Liver (tissue), 9 donors: ENCODE data around the gene ILK. TPM values are rescaled to one million over a fixed set of nuclear protein-coding genes. Genes with fewer than 3 reads are reported as not detected.

Experiments used
- DNase-seq: peaks from one replicate; pipeline ENCODE4 v3.0.0-alpha.2; 2017; ENCODE audit warnings: low spot score
- H3K27ac ChIP-seq, 2 donors: one replicate each; pipeline ENCODE4 v1.7.0; 2013; ENCODE audit warnings: inconsistent platforms in 2 of 2, low read length in 2 of 2, control low read depth in 1 of 2, low read depth in 1 of 2, mild to moderate bottlenecking in 1 of 2
- H3K27me3 ChIP-seq, 4 donors: one replicate each; pipeline versions ENCODE4 v1.6.1 to v1.7.0; 2013; ENCODE audit warnings: low read length in 3 of 4, inconsistent platforms in 1 of 4, mild to moderate bottlenecking in 1 of 4, moderate library complexity in 1 of 4; ENCODE audit not compliant: control insufficient read depth in 4 of 4, insufficient read depth in 4 of 4
- H3K36me3 ChIP-seq, 4 donors: one replicate each; pipeline versions ENCODE4 v1.6.1 to v1.7.0; 2013; ENCODE audit warnings: low read length in 3 of 4, mild to moderate bottlenecking in 3 of 4, low read depth in 1 of 4, moderate library complexity in 1 of 4; ENCODE audit not compliant: control insufficient read depth in 4 of 4, insufficient read depth in 3 of 4
- H3K4me1 ChIP-seq, 4 donors: one replicate each; pipeline versions ENCODE4 v1.6.1 to v1.7.0; 2013; ENCODE audit warnings: low read length in 3 of 4, mild to moderate bottlenecking in 3 of 4, moderate library complexity in 1 of 4; ENCODE audit not compliant: control insufficient read depth in 4 of 4, insufficient read depth in 4 of 4
- H3K4me3 ChIP-seq, 3 donors: one replicate each; pipeline versions ENCODE4 v1.6.1 to v1.7.0; 2013; ENCODE audit warnings: low read length in 3 of 3, control low read depth in 1 of 3, low read depth in 1 of 3, mild to moderate bottlenecking in 1 of 3
- H3K9ac ChIP-seq, 2 donors: one replicate each; pipeline ENCODE4 v1.7.0; 2013; ENCODE audit warnings: low read length in 2 of 2, mild to moderate bottlenecking in 2 of 2, moderate library complexity in 2 of 2, control low read depth in 1 of 2, low read depth in 1 of 2
- H3K9me3 ChIP-seq, 4 donors: one replicate each; pipeline versions ENCODE4 v1.6.1 to v1.7.0; 2013; ENCODE audit warnings: low read length in 3 of 4; ENCODE audit not compliant: control insufficient read depth in 4 of 4
- EGR1 ChIP-seq, 2 donors: IDR thresholded peaks; 2 replicates each; pipeline ENCODE4 v1.6.1; 2016 to 2018; ENCODE audit warnings: antibody characterized with exemption in 2 of 2, low read depth in 2 of 2
- FOXA1 ChIP-seq: IDR thresholded peaks from 2 replicates; pipeline ENCODE4 v1.6.1; 2016; ENCODE audit warnings: antibody characterized with exemption
- FOXA2 ChIP-seq: IDR thresholded peaks from 2 replicates; pipeline ENCODE4 v1.6.1; 2016; ENCODE audit warnings: antibody characterized with exemption
- GABPA ChIP-seq, 2 donors: IDR thresholded peaks in 1 of 2; conservative IDR thresholded peaks in 1 of 2; 2 replicates each; pipeline ENCODE4 v1.6.1; 2016; ENCODE audit warnings: antibody characterized with exemption in 2 of 2, mild to moderate bottlenecking in 1 of 2, moderate library complexity in 1 of 2
- HNF4A ChIP-seq, 2 donors: conservative IDR thresholded peaks; 2 replicates each; pipeline ENCODE4 v1.6.1; 2016; ENCODE audit warnings: antibody characterized with exemption in 2 of 2, mild to moderate bottlenecking in 2 of 2
- HNF4G ChIP-seq: IDR thresholded peaks from 2 replicates; pipeline ENCODE4 v1.6.1; 2016; ENCODE audit warnings: antibody characterized with exemption
- JUND ChIP-seq, 2 donors: IDR thresholded peaks; 2 replicates each; pipeline ENCODE4 v1.6.1; 2016; ENCODE audit warnings: antibody characterized with exemption in 2 of 2
- NR2F2 ChIP-seq: IDR thresholded peaks from 2 replicates; pipeline ENCODE4 v1.6.1; 2016; ENCODE audit warnings: antibody characterized with exemption
- RAD21 ChIP-seq, 2 donors: IDR thresholded peaks; 2 replicates each; pipeline ENCODE4 v1.6.1; 2016; ENCODE audit warnings: antibody characterized with exemption in 2 of 2, mild to moderate bottlenecking in 2 of 2
- RXRA ChIP-seq, 2 donors: IDR thresholded peaks; 2 replicates each; pipeline ENCODE4 v1.6.1; 2017 to 2018; ENCODE audit warnings: antibody characterized with exemption in 2 of 2, mild to moderate bottlenecking in 1 of 2
- SP1 ChIP-seq: IDR thresholded peaks from 2 replicates; pipeline ENCODE4 v1.6.1; 2018; ENCODE audit warnings: antibody characterized with exemption, mild to moderate bottlenecking
- TAF1 ChIP-seq: conservative IDR thresholded peaks from 2 replicates; pipeline ENCODE4 v1.6.1; 2016; ENCODE audit warnings: antibody characterized with exemption, mild to moderate bottlenecking
- YY1 ChIP-seq: IDR thresholded peaks from 2 replicates; pipeline ENCODE4 v1.6.1; 2016; ENCODE audit warnings: antibody characterized with exemption, mild to moderate bottlenecking
- WGBS: extraction: QIAGEN DNeasy Blood & Tissue Kit; methylation state at CpG from one replicate; pipeline ENCODE4 v1.1.7; 2013; 5-methylcytosine and 5-hydroxymethylcytosine counted together
- polyA plus RNA-seq, 2 donors: library from polyadenylated mRNA; stranded (reverse) in 1 of 2; unstranded in 1 of 2; fragments of 200-250 nt in 1 of 2; fragments of >200 nt in 1 of 2; fragmentation: Nextera tagmentation in 1 of 2; extraction: Ambion mirVana in 1 of 2; gene quantifications; one replicate each; pipeline versions ENCODE4 v1.2.1 to v1.2.3, GENCODE V29; 2013 to 2015
- total RNA-seq, 2 donors: library from RNA; depleted of rRNA; stranded (reverse); fragments of >200 nt; gene quantifications; one replicate each; pipeline ENCODE4 v1.2.3, GENCODE V29; 2014
- TF ChIP-seq, protein P1 (sequence below): IDR thresholded peaks from 2 replicates; pipeline ENCODE4 v1.6.1; 2016; ENCODE audit warnings: antibody characterized with exemption
- TF ChIP-seq, protein P2 (sequence below): IDR thresholded peaks from 2 replicates; pipeline ENCODE4 v1.6.1; 2016; ENCODE audit warnings: antibody characterized with exemption, mild to moderate bottlenecking
- TF ChIP-seq, protein P3 (sequence below): IDR thresholded peaks from 2 replicates; pipeline ENCODE4 v1.6.1; 2016; ENCODE audit warnings: antibody characterized with exemption
- TF ChIP-seq, protein P4 (sequence below): fragments of 150-350 bp; IDR thresholded peaks from 2 replicates; pipeline ENCODE4 v1.5.1; 2017; ENCODE audit warnings: improper control_type of control experiment, low read depth, low read length; ENCODE audit not compliant: missing input control
- TF ChIP-seq, protein P5 (sequence below): IDR thresholded peaks from 2 replicates; pipeline ENCODE4 v1.6.1; 2016; ENCODE audit warnings: antibody characterized with exemption
- donor health status: healthy.
- donor health status: healthy.
- donor health status: healthy.
- donor health status: healthy.
- donor health status: healthy.

Gene ILK
- total and polyA plus RNA-seq, 4 donors = 29.6 to 69.1 (median 48.2) TPM

DNA sequence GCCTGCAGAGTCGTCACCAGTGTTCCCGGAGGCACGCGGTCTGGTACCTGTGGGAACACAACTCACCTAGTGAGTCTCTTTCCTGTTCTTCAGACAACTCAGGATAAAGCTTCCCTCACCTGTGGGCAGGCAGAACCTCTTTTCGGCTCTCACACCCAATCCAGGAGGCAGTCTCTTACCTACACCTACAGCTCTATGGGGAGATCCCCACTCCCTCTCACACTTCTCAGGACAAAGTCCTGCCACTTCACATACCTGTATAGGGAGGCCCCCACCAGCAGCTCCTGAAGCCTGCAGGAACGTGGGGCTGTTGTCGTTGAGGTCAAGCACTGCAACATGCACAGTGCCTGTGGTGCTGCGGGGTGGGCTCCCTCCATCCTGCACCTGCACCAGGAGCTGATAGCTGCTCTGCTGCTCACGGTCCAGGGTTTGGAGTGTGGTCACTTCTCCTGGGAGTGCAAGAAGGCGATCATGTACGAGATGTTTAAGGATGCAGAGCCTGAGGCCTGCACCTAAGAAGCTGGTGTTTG is 27.9 kb downstream of the ILK start:
- 88% methylated on average over 11 of the region's 11 CpGs for WGBS
- H3K4me1 ChIP-seq = peaks cover 3 to 26% (median 14%) of the 10 kb centered on the region in 4 donors
- H3K27ac ChIP-seq = no peak overlapping the region
- no peak for DNase-seq
- no peaks in the 10 kb centered on the region for H3K36me3 ChIP-seq
- H3K27me3 ChIP-seq = no peaks in the 10 kb centered on the region
- TF ChIP-seq RXRA (IDR thresholded peaks at IDR 0.05) = no peak
- no peak for TF ChIP-seq FOXA2
- TF ChIP-seq GABPA (IDR thresholded peaks at IDR 0.05 in 1 of 2, conservative IDR thresholded peaks at IDR 0.05 in 1 of 2) = no peak
- TF ChIP-seq HNF4G = no peak
- no peak for TF ChIP-seq FOXA1
- no peak for TF ChIP-seq YY1
- no peak for TF ChIP-seq EGR1 (IDR thresholded peaks at IDR 0.05; ENCODE audit: low read depth in 2 of 2)
- no peak for TF ChIP-seq SP1
- TF ChIP-seq JUND (IDR thresholded peaks at IDR 0.05) = no peak
- TF ChIP-seq, protein P1, sequence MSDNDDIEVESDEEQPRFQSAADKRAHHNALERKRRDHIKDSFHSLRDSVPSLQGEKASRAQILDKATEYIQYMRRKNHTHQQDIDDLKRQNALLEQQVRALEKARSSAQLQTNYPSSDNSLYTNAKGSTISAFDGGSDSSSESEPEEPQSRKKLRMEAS = no peak
- TF ChIP-seq HNF4A (conservative IDR thresholded peaks at IDR 0.05) = no peak
- TF ChIP-seq, protein P2, sequence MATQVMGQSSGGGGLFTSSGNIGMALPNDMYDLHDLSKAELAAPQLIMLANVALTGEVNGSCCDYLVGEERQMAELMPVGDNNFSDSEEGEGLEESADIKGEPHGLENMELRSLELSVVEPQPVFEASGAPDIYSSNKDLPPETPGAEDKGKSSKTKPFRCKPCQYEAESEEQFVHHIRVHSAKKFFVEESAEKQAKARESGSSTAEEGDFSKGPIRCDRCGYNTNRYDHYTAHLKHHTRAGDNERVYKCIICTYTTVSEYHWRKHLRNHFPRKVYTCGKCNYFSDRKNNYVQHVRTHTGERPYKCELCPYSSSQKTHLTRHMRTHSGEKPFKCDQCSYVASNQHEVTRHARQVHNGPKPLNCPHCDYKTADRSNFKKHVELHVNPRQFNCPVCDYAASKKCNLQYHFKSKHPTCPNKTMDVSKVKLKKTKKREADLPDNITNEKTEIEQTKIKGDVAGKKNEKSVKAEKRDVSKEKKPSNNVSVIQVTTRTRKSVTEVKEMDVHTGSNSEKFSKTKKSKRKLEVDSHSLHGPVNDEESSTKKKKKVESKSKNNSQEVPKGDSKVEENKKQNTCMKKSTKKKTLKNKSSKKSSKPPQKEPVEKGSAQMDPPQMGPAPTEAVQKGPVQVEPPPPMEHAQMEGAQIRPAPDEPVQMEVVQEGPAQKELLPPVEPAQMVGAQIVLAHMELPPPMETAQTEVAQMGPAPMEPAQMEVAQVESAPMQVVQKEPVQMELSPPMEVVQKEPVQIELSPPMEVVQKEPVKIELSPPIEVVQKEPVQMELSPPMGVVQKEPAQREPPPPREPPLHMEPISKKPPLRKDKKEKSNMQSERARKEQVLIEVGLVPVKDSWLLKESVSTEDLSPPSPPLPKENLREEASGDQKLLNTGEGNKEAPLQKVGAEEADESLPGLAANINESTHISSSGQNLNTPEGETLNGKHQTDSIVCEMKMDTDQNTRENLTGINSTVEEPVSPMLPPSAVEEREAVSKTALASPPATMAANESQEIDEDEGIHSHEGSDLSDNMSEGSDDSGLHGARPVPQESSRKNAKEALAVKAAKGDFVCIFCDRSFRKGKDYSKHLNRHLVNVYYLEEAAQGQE = no peak
- TF ChIP-seq, protein P3, sequence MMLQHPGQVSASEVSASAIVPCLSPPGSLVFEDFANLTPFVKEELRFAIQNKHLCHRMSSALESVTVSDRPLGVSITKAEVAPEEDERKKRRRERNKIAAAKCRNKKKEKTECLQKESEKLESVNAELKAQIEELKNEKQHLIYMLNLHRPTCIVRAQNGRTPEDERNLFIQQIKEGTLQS = no peak
- TF ChIP-seq, protein P4, sequence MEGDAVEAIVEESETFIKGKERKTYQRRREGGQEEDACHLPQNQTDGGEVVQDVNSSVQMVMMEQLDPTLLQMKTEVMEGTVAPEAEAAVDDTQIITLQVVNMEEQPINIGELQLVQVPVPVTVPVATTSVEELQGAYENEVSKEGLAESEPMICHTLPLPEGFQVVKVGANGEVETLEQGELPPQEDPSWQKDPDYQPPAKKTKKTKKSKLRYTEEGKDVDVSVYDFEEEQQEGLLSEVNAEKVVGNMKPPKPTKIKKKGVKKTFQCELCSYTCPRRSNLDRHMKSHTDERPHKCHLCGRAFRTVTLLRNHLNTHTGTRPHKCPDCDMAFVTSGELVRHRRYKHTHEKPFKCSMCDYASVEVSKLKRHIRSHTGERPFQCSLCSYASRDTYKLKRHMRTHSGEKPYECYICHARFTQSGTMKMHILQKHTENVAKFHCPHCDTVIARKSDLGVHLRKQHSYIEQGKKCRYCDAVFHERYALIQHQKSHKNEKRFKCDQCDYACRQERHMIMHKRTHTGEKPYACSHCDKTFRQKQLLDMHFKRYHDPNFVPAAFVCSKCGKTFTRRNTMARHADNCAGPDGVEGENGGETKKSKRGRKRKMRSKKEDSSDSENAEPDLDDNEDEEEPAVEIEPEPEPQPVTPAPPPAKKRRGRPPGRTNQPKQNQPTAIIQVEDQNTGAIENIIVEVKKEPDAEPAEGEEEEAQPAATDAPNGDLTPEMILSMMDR = no peak
- TF ChIP-seq, protein P5, sequence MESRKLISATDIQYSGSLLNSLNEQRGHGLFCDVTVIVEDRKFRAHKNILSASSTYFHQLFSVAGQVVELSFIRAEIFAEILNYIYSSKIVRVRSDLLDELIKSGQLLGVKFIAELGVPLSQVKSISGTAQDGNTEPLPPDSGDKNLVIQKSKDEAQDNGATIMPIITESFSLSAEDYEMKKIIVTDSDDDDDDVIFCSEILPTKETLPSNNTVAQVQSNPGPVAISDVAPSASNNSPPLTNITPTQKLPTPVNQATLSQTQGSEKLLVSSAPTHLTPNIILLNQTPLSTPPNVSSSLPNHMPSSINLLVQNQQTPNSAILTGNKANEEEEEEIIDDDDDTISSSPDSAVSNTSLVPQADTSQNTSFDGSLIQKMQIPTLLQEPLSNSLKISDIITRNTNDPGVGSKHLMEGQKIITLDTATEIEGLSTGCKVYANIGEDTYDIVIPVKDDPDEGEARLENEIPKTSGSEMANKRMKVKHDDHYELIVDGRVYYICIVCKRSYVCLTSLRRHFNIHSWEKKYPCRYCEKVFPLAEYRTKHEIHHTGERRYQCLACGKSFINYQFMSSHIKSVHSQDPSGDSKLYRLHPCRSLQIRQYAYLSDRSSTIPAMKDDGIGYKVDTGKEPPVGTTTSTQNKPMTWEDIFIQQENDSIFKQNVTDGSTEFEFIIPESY = no peak
- no peak for TF ChIP-seq RAD21 (IDR thresholded peaks at IDR 0.05)
- TF ChIP-seq TAF1 = no peak
- no peak for TF ChIP-seq NR2F2
- no peak overlapping the region for H3K4me3 ChIP-seq
- H3K9ac ChIP-seq = no peak overlapping the region
- H3K9me3 ChIP-seq = no peaks in the 10 kb centered on the region
